ENCODE data around the gene KLHL6.
"Not testable (repeated sequence)": the region's sequence is repeated elsewhere in the genome, so short reads cannot be mapped to it uniquely, and the experiment has no call there.

KLHL6 gene

DNA sequence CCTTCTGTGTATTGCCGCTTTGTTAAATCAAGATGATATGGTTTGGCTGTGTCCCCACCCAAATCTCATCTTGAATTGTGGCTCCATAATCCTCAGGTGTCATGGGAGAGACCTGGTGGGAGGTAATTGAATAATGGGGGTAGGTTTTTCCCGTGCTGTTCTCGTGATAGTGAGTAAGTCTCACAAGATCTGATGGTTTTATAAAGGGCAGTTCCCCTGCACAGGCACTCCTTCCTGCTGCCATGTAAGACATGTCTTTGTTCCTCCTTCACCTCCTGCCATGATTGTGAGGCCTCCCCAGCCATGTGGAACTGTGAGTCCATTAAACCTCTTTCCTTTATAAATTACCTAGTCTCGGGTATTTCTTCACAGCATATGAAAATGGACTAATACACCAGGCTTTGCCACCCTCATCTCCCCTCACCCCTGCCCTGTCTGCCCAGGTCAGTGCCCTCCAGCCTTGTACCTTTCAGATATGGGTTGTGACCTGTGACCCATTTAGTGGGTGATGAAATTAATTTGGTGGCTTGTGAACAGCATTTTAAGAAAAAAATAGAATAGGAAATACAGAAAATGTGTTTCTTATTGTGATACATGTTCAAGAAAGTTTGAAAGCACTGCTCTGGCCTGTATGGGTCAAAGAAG lies 71.0 kb downstream of the KLHL6 start:
- no peak for DNase-seq

DNA sequence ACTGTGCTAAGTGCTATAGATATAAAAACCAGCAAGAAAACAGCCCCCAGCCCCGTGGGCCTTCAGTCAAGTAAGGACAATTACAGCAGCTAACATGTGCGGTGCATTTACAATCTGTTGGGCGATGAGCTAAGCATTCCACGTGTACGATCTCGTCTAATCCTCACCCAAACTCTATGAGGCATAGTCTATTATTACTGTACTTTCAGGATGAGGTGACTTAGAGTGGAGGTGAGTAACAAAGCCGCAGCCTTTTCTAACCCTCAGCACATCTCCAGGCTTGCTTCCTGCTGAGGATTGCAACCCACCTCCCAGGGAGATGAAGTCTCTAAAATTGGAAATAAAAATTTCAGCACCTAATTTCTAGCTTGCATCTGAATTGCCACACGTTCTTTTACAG lies 73.9 kb downstream of the KLHL6 start:
- DNase-seq, result peak in 1 of 5 donors; percentile 15

GRCh38 chr3:183478501-183478900 lies 77.0 kb downstream of the KLHL6 start:
- no peak for DNase-seq

DNA sequence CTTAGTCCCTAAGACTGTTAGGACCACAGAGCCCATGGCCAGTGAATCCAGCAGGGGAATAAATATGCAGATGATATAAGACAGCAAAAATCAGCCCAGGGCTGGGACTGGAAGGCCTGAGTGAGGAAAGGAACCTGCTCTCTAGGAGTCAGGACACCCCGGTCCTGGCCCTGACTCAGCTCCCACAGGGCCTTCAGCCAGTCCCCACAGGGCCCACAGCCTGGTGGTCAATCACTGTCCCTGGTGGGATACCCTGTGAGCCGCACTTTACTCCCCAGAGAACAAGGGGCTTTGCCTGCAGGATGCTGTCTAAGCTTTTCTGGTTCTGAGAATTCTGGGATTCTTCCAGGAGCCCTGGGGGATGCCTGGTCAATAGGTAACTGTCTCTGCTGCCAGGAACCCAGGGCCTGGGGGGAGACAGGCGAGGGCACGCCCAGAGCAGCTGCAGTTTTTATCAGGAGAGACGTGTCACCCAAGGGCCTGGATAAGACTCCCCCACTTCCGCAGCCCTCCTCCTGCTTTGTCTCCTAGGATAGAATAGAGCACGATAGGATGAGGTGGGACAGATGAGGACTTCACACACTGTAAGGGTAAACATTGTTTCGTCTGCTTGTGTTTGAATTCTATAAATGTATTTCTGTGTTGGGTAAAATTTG lies 77.6 kb downstream of the KLHL6 start:
- no peak for DNase-seq

DNA sequence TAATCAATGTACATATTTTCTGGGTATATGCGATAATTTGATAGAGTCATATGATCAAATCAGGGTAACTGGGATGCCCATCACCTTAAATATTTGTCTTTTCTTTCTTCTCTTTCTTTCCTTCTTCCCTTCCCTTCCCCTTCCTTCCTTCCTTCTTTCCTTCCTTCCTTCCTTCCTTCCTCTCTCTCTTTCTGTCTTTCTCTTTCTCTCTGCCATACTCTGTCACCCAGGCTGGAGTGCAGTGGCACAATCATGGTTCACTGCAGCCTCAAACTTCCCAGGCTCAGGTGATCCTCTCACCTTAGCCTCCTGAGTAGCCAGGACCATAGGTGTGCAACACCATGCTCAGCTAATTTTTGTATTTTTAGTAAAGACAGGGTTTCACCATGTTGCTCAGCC lies 79.7 kb downstream of the KLHL6 start:
- not testable (repeated sequence) for DNase-seq

- DNase-seq, result no peak
Observed at GRCh38 chr3:183475016-183475763, 80.3 kb downstream of the KLHL6 start.

DNA sequence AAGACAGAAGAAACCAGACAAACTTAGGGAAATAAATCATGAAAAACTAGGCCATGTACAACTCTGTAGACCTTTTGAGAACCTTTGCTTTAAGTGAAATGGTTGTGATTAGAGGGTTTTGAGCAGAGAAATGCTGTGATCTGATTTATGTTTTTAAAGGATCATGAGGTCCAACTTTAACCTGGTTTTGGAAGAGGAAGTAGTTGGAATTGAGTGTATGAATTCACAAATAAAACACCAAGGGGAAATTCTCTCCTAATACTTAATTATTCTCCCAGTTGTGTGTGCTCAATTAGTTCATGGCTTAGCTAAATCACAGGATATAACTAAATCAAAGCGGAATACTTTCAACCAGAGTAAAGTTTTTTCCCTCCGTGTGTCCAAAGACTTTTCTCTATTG lies 81.5 kb downstream of the KLHL6 start:
- no peak for DNase-seq

DNA sequence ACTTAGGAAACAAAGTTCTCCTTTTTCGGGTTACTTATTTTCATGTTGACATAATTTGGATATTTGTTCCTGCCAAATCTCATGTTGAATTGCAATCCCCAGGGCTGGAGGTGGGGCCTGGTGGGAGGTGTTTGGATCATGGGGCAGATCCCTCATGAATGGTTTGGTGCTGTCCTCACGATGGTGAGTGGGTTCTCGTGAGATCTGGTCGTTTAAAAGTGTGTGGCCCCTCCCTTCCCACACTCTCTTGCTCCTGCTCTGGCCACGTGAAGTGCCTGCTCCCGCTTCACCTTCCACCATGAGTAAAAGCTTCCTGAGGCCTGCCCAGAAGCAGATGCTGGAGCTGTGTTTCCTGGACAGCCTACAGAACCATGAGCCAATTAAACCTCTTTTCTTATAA lies 83.4 kb downstream of the KLHL6 start:
- no peak for DNase-seq

- peak in 1 of 5 donors; percentile 18 for DNase-seq
Observed at GRCh38 chr3:183468424-183468823, 87.1 kb downstream of the KLHL6 start.

GRCh38 chr3:183466575-183466974 lies 88.9 kb downstream of the KLHL6 start:
- DNase-seq, result no peak

DNA sequence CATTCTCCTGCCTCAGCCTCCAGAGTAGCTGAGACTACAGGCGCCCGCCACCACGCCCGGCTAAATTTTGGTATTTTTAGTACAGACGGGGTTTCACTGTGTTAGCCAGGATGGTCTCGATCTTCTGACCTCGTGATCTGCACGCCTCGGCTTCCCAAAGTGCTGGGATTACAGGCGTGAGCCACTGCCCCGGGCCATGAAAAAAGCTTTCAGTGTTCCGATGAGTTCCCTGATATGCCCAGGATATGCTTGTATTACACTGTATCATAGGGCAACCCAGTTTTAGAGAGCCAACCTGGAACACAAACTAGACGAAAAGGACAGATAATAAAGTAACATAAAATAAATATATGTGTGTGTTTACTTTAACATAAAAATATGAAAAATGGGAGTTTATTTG lies 89.8 kb downstream of the KLHL6 start:
- DNase-seq, result not testable (repeated sequence)

- DNase-seq, result no peak
Observed at GRCh38 chr3:183464480-183464879, 91.0 kb downstream of the KLHL6 start.

DNA sequence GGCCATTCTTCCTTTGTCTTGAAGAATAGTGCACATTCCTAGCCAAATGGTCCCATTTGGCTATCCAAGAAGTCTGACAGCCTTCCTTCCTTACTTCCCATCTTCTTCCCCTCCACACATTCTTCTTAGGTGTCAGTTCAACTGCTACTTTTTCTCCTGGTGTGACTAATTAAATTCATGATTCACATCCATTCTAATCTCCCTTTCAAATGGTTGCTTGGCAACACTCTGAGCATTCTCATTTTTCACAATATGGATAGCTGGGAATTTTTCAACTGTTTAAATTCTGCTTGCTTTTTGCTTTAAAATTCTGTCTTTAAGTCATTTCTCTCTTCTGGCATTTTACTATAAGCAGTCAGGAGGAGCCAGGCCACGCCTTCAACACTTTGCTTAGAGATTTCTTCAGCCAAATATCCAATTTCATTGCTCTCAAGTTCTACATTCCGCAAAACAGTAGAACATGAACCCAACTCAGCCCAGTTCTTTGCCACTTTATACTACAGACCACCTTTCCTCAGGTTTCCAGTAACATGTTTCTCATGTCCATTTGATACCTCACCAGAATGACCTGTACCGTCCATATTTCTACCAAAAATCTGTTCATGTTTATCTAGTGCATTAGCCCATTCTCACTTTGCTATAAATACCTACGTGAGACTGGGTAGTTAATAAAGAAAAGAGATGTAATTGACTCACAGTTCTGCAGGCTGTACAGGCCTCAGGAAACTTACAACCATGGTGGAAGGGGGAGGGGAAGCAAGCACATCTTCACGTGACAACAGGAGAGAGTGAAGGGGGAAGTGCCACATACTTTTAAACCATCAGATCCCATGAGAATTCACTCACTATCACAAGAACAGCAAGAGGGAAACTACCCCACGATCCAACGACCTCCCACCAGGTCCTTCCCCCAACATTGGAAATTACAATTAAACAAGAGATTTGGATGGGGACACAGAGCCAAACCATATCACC lies 95.1 kb downstream of the KLHL6 start:
- no peak for DNase-seq

GRCh38 chr3:183455089-183455488 lies 100.4 kb downstream of the KLHL6 start:
- no peak for DNase-seq

DNA sequence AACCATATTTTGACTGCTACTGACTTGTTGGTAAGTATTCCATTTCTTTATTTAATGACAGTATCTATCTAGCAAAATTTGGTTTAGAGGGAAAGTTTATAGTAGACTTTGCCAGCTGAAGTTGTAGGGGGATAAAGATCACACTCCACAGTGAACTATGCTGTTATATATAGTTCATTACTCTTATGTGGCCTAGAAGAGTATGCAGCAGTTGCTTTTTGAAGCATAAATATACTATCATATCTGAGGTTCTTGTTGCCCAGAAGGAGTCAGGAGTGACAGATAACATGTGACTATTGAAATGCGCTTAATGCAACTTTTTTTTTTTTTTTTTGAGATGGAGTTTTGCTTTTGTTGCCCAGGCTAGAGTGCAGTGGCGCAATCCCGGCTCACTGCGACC lies 101.4 kb downstream of the KLHL6 start:
- DNase-seq, result no peak

DNA sequence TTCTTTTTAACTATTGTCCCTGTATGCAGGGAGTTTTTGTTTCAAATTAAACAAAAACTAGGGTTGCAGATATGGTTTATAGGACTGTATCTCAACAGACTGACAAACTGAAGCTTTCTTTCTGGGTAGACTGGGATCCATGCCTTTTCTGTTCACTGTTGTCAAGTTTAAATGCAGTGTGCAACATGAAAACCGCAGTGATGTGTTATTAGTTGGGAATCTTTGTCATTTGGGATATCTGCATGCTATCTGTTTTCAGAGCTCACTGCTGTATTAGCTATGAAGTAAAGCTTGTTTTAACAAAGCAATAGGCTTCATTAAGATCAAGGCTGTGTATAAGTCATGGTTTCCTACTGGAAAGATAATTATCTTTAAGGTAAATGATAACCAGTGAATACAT lies 105.7 kb downstream of the KLHL6 start:
- no peak for DNase-seq

GRCh38 chr3:183449391-183449790 lies 106.1 kb downstream of the KLHL6 start:
- no peak for DNase-seq

GRCh38 chr3:183448369-183449128 lies 107.0 kb downstream of the KLHL6 start:
- no peak for DNase-seq

DNA sequence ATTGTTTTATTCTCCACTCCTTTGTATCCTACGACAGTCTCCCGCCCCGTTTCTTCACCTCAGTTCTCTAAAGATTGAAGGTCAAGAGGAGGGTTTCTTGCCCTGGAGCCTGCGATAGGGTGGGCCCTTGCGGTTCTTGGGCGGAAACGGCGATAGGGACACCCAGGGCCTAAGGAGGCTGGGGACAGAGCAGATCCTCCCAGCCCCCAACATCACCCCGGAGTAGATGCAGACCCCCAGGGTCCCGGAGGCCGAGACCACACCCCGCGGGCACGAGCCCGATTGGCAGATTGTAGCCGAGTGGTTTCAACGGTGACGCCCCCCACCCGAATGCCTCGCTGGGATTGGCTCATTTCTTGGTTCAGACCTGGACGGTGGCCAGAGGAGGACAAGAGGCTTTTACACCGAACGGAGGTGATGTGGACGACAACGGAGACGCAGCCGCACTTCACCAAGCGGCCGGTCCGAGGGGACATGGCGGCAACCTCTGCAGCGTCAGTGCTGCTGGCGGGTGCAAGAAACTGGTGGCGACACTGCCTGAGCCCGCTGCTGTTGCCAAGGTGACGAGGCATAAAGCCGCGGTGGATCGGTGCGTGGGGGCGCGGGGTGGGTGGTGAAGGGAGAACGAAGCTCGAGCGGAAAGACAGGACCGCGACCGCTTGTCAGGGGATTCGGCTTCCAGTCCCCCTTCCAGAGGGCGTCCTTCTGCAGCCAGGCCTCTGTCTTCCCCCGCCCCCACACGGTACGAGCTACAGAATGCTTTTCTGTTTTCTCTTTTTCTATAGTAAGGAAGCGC lies 108.1 kb downstream of the KLHL6 start:
- peak; percentile 16 to 85 (median 35) for DNase-seq

- DNase-seq, result no peak
Observed at GRCh38 chr3:183446838-183447205, 108.7 kb downstream of the KLHL6 start.

GRCh38 chr3:183444748-183445147 lies 110.8 kb downstream of the KLHL6 start:
- DNase-seq, result no peak
